ENCODE results near the gene SGPP2.
"Not testable (repeated sequence)": the region's sequence is repeated elsewhere in the genome, so short reads cannot be mapped to it uniquely, and the experiment has no call there.

The SGPP2 gene, protein sequence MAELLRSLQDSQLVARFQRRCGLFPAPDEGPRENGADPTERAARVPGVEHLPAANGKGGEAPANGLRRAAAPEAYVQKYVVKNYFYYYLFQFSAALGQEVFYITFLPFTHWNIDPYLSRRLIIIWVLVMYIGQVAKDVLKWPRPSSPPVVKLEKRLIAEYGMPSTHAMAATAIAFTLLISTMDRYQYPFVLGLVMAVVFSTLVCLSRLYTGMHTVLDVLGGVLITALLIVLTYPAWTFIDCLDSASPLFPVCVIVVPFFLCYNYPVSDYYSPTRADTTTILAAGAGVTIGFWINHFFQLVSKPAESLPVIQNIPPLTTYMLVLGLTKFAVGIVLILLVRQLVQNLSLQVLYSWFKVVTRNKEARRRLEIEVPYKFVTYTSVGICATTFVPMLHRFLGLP

DNA sequence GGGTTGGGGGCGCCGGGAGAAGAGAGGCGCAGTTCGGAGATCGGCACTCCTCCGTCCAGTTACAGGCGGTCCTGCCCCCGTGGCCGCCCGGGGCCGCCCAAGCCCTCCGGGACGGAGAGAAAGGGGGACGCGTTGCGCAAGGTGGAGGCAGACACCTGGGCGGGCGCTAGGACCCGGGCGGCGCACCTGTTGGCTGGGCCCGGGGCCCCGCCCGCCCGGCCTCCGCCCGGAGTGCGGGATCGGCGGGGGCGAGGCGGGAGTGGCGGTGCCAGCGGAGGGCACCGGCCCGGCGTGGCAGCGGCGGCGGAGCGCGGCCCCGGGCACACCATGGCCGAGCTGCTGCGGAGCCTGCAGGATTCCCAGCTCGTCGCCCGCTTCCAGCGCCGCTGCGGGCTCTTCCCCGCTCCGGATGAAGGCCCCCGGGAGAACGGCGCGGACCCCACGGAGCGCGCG lies at the start of gene SGPP2:
Gene SGPP2, plus strand, starts transcription at position 268 of the 453 bp plus-strand sequence. Its CDS starts 60 bp downstream, at position 328.
- DNase-seq: peak; percentile 59

DNA sequence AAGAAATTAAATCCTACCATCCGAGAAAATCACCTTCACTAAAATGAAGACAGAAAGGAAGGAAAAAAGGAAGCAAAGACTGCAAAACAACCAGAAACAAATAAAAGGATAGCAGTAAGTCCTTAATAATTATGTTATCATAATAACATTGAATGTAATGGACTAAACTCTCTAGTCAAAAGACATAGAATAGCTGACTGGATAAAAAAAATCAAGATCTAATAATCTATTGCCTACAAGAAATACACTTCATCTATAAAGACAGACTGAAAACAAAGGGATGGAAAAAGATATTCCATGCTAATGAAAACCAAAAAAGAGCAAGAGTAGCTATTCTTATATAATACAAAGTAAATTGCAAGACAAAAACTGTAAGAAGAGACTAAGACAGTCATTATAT lies 48.5 kb upstream of the SGPP2 start:
- no peak for DNase-seq

DNA sequence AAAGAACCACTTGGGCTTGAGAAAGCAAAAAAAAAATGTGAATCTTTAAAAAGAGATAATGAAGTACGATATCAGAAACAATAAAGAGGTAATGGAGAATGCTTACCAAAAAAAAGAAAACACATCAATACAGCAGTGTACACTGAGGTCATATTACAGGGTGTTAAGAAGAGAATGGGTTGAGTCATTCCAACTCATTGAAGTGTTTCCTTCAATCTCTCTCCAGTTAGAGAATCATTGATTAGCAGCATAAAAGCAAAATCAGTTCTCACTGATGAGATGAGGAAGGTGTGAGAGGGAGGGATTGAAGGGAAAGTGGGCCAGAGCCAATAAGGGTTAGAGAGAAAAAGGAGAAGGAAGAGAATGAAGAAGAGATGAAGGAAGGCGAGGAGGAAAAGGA lies 43.9 kb upstream of the SGPP2 start:
- DNase-seq: no peak

DNA sequence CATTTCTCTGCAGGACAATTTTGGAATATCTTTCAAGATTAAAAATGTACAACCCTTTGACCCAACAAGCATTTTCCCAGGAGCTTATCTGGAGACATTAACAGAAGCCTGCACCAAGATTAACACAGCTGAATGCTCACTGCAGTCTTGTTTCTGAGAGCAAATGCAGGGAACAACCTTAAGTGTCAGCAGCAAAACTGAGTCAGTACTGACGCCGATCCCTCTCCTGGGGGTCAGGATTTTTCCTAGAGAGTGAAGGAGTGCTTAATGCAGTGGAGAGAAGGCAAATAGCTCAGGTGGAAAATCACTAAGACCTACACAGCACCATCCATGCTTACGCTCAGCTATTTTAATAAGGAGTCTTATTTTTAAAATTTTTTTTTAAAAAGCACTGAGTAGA lies 42.8 kb upstream of the SGPP2 start:
- no peak for DNase-seq

DNA sequence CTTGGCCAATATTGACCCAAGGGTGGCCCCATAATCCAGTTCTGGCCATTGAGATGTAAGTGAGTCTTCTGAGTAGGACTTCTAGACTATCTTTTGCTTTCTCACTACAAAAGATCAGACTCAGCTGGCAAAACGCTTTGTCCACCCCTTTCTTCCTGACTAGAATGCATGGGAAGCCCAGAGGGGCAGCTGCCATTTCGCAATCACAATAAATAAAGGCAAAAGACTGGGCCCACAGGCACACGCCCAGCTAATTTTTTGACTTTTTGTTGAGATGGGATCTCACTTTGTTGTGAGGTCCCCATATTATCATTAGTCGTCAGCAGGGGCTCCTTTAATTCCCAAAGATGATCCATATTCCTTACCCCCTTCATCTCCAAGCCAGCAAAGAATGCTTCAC lies 41.1 kb upstream of the SGPP2 start:
- no peak for DNase-seq

DNA sequence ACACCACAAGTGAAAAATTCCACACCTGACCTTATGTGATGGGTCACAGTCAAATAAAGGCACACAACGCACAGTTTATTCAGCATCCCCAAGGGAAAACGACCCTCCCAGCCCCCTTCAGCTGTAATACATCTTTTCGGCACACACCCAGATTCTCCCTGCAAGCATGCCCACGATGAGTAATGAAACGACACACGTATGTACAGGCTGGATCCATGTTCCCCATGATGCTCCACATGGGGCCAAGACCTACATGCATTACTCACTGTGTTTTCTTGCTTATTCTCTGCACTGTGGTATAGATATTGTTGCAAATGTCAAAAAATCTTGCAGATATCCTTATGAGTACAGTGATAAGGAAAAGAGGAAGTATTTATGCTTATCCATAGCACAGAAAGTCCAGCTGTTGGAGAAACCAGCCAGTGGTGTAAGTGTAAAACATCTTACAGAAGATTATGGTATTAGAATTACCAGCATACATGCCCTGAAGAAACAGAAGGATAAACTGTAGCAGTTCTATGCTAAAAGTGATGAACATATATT lies 32.5 kb upstream of the SGPP2 start:
- no peak for DNase-seq

DNA sequence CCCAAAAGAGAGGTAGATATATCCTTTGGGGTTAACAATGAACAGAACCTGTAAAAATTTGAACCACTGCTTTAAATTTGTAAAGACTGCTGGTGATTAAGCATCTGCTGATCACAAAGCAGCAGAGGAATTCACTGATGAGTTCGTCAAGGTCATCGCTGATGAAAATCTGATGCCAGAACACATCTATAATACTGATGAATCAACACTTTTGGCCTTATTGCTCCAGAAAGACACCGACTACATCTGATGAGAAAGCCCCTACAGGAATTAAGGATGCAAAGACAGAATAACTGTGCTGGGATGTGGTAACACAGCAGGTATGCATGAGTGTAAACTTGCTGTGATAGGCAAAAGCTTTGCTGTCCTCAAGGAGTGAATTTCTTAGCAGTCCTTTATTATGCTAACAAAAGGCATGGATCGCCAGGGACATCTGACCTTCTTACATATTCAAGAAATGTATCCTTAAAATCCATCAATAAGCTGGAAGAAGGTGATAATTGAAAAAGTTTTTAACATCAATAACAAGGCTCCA lies 30.5 kb upstream of the SGPP2 start:
- DNase-seq: no peak

DNA sequence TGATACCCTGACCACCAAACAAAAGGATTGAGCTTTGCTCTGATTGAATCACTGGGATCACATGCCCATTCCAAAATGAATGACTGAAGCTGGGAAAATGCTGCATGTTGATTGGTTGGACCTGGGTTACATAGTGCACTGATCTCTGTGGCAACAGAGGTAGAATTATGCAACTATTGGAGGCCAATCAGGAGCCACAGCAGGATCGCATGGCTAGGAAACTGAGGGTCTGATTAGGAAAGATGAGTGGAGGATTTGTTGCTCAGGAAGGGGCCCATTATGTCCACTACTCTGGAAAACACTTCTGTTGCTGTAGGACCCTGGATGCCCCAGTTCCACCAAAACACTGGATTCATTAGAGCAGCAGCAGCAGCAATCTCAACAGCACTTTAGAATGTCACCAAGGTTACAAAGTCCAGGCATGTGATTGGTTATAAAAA lies 25.9 kb upstream of the SGPP2 start:
- peak; percentile 85 for DNase-seq

DNA sequence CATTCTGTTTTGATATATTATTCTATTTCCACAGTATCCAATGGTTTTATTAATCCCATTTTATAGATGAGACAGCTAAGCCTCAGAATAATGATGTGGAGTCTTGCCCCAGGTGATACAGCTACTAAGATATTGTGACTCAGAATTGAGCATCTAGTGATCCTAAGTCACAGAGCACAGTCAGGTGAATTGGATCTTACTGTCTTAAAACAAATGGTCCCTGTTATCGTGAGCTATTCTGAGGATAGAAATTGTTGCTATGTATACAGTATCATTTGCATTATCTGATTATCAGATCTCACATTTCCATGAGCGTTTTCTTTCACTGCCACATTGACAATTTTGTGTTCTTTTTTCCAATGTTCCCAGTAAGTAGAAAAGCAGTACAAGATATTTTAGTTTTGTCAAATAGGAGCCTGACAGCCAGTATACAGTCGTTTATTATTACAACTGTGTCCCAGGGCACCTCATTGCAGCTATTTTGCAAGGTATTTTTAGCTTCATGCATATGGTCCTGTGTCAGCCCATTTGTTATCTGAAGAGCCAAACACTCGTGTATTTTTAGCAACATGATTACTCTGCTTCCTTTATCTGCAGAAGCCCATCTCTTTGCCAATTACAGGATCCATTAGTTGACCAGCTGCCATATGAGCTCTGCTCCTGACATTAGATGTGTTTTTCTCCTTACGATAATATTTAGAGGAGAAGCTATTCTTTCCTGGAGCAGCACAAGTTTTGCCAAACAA lies 25.1 kb upstream of the SGPP2 start:
- DNase-seq: peak; percentile 97

DNA sequence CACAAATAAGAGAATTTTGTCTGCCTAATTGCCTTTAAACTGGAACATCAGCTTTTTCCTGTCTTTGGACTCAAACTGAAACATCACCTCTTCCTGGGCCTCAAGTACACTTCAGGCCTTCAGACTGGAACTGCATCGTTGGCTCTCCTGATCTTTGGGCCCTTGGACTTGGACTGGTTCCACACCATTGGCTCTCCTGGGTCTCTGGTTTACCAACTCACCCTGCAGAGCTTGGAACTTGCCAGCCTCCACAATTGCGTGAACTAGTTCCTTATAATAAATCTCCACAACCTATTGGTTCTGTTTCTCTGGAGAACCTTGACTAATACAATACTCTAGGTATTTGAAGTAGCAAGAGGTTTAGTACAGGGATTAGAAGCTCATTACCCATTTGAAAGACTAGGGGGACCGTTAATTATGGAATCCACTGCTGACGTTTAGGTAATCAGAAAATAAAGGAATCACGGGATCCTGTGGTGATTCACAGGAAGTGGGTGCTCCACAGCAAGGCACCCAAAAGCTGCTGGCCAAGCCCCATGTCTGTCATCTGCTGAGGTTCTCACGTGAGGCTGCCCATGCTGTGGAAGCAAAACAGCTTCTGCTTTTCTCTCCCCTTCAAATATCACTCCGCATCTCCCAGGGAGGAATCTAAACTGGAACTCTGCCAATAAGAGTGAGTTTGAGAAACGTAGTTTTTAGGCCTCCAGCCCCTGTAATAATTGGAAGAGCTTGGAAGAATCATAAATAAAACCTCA lies 20.0 kb upstream of the SGPP2 start:
- no peak for DNase-seq

DNA sequence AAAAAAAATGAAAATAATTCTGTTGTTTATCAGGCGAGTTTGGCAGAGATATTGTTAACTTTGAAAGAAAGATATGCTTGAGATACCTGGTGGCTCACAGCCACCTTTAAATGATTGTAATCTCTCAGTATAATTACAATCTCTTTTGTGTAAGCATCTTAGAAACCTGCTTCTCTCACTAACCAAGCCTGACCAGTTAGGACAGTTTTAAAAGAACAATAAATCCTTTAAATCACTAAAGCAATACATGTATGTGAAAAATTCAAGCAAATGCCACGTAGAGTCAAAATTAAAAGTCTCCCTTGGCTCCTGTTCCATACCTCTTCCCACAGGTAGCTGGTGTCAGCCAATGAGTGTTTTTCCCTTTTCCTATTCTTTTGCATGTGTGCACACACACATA lies 15.7 kb upstream of the SGPP2 start:
- no peak for DNase-seq

DNA sequence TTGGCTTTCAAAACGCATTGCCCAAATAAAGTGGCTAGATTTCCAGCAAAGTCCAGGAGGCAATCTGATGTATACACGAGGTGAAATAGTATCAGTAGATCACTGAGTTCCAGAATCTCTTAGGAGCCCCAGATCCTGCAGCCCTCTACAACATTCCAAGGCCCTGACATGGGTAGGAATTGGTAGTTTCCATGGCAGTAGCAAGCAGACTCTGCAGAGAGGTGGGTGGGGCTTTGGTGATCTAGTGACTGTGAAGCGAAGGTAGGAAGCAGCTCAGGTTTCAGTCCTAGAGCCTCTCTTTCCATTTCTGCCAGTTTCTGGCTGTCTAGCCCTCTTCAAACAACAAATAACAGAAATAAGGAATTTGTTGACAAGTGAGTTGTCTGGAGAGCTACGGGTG lies 13.8 kb upstream of the SGPP2 start:
- peak; percentile 60 for DNase-seq

DNA sequence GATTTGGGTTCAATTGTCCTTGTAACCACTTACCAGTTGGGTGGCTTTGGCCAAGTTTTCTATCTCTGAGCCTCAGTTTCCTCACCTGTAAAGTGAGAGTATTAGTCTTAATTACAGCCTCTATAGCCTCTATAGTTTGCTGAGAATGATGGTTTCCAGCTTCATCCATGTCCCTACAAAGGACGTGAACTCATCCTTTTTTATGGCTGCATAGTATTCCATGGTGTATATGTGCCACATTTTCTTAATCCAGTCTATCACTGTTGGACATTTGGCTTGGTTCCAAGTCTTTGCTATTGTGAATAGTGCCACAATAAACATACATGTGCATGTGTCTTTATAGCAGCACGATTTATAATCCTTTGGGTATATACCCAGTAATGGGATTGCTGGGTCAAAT lies 12.0 kb upstream of the SGPP2 start:
- DNase-seq: not testable (repeated sequence)

DNA sequence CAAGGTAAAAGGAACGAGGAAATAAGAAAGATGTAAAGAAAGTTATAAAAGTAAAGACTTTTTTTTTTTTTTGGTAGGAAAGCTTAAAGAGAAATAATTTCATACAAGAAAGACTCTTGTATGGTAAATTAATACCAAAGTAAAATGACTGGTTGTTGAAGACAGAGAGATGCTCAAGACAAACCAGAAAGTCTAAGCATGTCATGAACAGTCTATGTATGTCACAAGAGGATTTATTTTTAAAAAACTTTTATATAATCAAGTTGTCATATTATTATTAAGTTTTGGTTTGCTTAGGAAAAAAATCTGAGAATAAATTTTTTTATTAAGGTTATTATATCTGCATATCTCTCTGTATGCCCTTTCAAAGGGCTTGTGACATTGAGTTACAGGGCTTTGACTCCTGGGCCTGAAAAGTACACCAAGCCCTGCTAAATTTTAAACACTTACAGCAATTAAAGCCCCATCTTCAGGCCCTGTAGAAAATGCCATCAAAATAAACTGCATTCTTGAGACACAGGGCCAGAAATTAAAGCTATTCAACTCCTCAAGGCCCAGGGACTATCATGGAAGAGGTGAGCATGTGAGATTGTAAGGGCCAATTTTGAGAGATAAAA lies 10.9 kb upstream of the SGPP2 start:
- no peak for DNase-seq

DNA sequence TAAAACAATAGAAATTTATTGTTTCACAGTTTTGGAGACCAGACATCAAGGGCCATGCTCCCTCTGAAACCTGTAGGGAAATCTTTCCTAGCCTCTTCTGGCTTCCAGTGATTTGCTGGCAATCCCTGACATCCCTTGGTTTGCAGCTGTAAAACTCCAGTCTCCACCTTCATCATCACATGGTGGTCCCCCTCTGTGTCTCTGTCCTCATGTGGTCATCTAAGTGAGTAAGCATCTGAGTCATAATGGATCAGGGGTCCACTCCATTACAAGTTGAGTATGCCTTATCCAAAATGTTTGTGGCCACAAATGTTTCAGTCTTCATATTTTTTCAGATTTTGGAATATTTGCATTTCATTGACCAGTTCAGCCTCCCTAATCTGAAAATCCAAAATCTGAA lies 5.6 kb upstream of the SGPP2 start:
- DNase-seq: no peak

DNA sequence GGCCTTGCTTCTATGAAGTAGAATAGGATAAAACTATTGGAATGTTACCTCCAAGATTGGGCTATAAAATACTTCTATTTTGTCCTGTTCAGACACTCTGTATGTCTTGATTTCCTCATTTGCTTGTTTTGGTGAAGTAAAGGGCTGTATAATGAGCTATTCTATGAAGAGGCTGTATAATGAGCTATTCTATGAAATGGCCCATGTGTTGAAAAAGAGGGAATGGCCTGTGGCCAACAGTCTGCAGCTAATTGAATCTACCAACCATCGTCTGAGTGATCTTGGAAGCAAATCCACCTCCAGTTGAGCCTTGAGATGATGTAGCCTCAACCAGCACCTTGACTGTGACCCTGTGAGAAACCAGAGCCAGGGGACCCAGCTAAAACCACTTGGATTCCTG lies 3.8 kb upstream of the SGPP2 start:
- no peak for DNase-seq

DNA sequence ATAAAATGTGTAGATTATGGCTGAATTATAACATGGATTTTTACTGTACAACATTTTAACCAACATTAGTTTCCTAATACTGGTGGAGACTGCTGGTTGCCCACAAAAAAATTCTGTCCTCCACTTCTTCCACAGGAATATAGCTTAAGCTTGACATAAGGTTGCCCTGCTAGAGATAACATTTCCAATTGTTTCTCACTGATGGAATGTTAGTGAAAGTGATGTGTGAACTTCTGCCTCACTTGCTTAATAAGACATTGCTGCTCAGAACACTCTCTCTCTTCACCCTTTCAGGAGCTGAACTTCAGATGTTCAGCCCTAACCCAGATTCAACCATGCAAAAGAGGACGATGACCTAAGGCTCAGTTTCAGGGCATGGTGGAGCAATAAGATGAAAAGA lies 2.7 kb upstream of the SGPP2 start:
- no peak for DNase-seq

DNA sequence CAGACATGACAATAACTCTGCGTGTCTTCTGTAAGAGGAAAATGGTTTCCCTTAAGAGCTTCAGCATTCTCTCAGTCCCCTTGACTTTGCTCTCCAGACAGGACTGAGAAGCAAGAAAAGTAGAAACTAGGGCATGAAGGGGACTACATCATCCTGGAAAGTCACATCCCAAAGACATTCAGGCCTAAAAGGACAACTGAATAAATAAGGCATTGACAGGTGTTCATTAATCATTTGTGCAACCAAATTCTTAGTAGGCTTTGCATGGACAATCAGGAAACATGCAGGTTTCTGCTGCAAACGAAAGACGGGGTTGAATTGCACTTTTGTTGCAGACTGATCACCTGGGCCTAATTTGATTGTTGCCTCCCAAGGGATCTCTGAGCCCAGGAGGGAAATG lies 1.2 kb upstream of the SGPP2 start:
- DNase-seq: no peak

DNA sequence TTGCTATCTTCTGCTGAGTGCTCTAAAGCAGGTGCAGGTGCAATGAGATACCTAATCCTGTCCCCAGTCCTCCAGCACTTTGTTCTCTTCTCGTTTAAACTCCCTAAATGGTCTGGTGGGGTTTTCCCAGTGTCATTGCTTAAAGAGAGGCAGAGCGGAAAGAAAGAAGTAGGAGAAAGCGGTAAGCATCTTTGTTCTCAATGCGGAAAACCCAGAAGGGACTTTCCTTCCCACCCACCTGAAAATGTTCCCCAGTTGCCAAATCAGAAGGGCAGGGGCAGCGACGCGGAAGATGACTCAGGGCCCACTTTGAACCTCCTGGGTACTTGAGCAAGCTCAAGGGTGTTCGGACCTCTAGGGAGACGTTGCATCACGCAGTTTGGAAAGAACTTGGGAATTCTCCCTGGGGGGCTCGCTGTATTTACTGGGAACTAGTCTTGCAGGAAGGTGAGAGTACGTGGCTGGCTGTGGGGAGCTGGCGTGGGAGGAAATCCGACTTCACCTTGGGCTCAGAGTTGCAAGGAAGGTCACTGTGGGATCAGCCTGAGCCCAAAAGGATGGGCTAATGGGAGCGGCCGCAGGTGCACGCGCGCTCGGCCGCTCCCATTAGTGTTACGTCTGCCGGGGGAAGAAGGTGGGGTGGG lies 589 bp upstream of the SGPP2 start:
- DNase-seq: peak; percentile 59

DNA sequence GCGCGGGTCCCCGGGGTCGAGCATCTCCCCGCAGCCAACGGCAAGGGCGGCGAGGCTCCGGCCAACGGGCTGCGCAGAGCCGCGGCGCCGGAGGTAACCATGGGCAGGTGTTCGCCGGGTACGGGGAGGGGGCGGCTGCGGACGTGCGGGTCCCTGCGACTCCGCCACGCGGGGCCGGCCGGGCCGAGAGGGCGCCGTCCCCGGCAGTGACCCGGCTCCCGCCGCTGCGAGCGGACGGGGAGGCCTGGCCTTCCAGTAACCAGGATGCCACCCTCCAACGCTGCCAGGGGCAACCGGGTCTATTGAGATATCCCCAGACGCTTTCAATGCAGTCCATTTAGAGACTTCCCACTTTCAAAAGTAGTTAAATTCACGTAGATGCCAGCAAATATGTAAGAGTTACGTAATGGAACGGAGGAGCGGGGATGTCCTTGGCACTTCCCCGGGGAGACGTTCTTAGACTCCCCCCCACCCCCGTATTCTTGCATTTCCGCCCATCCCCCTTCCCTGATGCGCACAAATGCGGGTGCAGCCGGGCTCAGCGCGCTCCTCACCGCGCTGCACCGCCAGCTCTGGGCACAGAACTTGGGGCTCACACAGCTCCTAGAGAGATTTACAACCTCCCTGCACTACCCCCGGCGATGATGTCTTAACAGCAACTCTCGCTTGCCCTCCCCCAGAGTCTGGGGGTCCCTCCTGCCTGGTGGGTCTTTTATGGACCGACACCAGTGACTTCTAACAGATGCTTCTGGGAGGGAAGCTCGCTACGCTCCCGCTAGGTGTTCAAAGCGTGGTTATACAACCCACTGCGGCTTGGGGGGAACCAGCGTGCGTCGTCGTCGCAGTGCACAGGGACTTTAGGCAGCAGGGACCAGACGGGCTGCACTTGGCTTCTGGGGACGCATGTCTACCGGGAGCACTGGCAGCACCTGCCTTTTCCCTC lies 657 bp downstream of the SGPP2 start:
- DNase-seq: peak; percentile 71
